GM18507 (cell line): ENCODE data around the gene MSH2.

ENCODE experiments used
- DNase-seq: peaks from one replicate; pipeline ENCODE4 v3.0.0; 2011; ENCODE audit warnings: low read depth; ENCODE audit not compliant: insufficient read length; ENCODE audit errors: extremely low spot score
- FAIRE-seq: peaks from 2 replicates; lab custom pipeline; 2011; peaks lifted over from hg19 to GRCh38; lab: Jason Lieb, UNC

The MSH2 gene

GRCh38 chr2:47459021-47459420 lies 56.1 kb downstream of the MSH2 start:
- FAIRE-seq: no peak
- DNase-seq: no peak

GRCh38 chr2:47460766-47461165 lies 57.8 kb downstream of the MSH2 start:
- FAIRE-seq (no peak), DNase-seq (no peak)

- DNase-seq (no peak), FAIRE-seq (no peak)
These were observed 68.6 kb downstream of the MSH2 start for GRCh38 chr2:47471429-47472116.

- FAIRE-seq (no peak), DNase-seq (no peak)
These were observed 76.9 kb downstream of the MSH2 start for GRCh38 chr2:47479863-47480262.

- FAIRE-seq (no peak), DNase-seq (no peak)
These were observed 80.2 kb downstream of the MSH2 start for GRCh38 chr2:47483191-47483590.

- DNase-seq: no peak
- FAIRE-seq: no peak
These were observed 81.4 kb downstream of the MSH2 start for GRCh38 chr2:47484396-47484795.

GRCh38 chr2:47485177-47485576 lies 82.2 kb downstream of the MSH2 start:
- FAIRE-seq (no peak), DNase-seq (no peak)

- FAIRE-seq: no peak
- no peak for DNase-seq
These were observed 82.9 kb downstream of the MSH2 start for GRCh38 chr2:47485751-47486300.

- DNase-seq: no peak
- peak; percentile 81 for FAIRE-seq
These were observed 84.0 kb downstream of the MSH2 start for GRCh38 chr2:47486841-47487497.

GRCh38 chr2:47487498-47487875 lies 84.5 kb downstream of the MSH2 start:
- DNase-seq (no peak), FAIRE-seq (no peak)

- FAIRE-seq (no peak), DNase-seq (no peak)
These were observed 86.1 kb downstream of the MSH2 start for GRCh38 chr2:47488870-47489584.

GRCh38 chr2:47490406-47490805 lies 87.5 kb downstream of the MSH2 start:
- no peak for FAIRE-seq
- no peak for DNase-seq

GRCh38 chr2:47493317-47494035 lies 90.5 kb downstream of the MSH2 start:
- DNase-seq (no peak), FAIRE-seq (no peak)

- no peak for DNase-seq
- no peak for FAIRE-seq
These were observed 91.5 kb downstream of the MSH2 start for GRCh38 chr2:47494267-47495130.

GRCh38 chr2:47497843-47498460 lies 95.0 kb downstream of the MSH2 start:
- FAIRE-seq (no peak), DNase-seq (no peak)

GRCh38 chr2:47499093-47499492 lies 96.1 kb downstream of the MSH2 start:
- DNase-seq (no peak), FAIRE-seq (no peak)

GRCh38 chr2:47499621-47500309 lies 96.8 kb downstream of the MSH2 start:
- DNase-seq: no peak
- no peak for FAIRE-seq
